Measurements from ENCODE around the gene ZNF830.
"Not testable (repeated sequence)": the region's sequence is repeated elsewhere in the genome, so short reads cannot be mapped to it uniquely, and the experiment has no call there.

Gene ZNF830, protein sequence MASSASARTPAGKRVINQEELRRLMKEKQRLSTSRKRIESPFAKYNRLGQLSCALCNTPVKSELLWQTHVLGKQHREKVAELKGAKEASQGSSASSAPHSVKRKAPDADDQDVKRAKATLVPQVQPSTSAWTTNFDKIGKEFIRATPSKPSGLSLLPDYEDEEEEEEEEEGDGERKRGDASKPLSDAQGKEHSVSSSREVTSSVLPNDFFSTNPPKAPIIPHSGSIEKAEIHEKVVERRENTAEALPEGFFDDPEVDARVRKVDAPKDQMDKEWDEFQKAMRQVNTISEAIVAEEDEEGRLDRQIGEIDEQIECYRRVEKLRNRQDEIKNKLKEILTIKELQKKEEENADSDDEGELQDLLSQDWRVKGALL

GRCh38 chr17:34961093-34961911 is at the start of gene ZNF830, which contains the start of gene CCT6B:
Gene ZNF830 (plus strand): TSS chr17:34961540. CDS start chr17:34961567, 27 bp downstream.
Gene CCT6B (minus strand): TSS chr17:34961460. CDS start chr17:34961393, 67 bp downstream.
- peak; percentile 90 for DNase-seq (ENCODE audit: low spot score)

GRCh38 chr17:34913001-34913400 is 48.3 kb upstream of the ZNF830 start:
- no peak for DNase-seq (ENCODE audit: low spot score)

- no peak for DNase-seq (ENCODE audit: low spot score)
These were observed 45.2 kb upstream of the ZNF830 start for GRCh38 chr17:34916120-34916519.

DNA sequence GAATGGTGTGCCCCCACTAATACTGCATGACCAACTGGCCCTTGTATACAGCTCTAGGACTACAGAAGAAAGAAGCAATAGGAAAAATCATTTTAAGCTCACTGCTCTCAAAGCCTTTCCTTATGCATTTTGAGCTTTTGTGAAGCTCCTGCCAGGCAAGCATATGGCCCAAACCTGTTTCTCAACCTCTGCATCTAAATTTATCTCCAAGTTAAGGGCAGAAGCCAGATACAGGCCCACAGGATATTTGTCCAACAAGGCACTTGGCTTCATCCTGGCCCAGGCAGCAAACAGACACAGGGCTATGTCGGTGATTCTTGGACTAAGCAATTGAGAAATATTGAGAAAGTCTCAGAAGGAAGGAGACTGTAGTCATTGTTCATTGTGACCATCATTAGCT is 44.0 kb upstream of the ZNF830 start:
- no peak for DNase-seq (ENCODE audit: low spot score)

DNA sequence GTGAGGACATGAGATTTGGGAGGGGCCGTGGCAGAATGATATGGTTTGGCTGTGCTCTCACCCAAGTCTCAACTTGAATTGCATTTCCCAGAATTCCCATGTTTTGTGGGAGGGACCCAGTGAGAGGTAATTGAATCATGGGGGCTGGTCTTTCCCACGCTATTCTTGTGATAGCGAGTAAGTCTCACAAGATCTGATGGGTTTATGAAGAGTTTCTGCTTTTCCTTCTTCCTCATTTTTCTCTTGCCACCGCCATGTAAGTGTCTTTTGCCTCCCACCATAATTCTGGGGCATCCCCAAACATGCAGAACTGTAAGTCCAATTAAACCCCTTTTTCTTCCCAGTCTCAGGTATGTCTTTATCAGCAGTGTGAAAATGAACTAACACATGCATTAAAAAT is 40.7 kb upstream of the ZNF830 start:
- no peak for DNase-seq (ENCODE audit: low spot score)

DNA sequence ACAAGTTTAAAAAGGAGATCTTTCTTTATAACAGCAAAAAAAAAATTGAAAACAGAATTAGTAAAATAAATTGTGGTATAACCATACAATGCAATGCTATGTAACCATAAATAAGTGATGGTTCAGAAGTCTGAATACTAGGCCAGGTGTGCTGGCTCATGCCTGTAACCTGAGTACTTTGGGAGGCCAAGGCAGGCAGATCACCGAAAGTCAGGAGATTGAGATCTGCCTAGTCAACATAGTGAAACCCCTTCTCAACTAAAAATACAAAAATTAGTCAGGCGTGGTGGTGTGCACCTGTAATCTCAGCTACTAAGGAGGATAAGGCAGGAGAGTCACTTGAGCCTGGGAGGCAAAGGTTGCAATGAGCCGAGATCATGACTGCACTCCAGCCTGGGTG is 34.7 kb upstream of the ZNF830 start:
- DNase-seq (ENCODE audit: low spot score), result no peak

GRCh38 chr17:34930283-34930682 is 31.1 kb upstream of the ZNF830 start:
- DNase-seq (ENCODE audit: low spot score), result no peak

GRCh38 chr17:34950780-34951179 is 10.6 kb upstream of the ZNF830 start:
- not testable (repeated sequence) for DNase-seq (ENCODE audit: low spot score)

GRCh38 chr17:34958438-34958837 is 2.9 kb upstream of the ZNF830 start:
- DNase-seq (ENCODE audit: low spot score), result no peak

GRCh38 chr17:34974179-34974578 is 12.8 kb downstream of the ZNF830 start:
- no peak for DNase-seq (ENCODE audit: low spot score)

- DNase-seq (ENCODE audit: low spot score), result no peak
These were observed 13.8 kb downstream of the ZNF830 start for GRCh38 chr17:34974794-34975785.

GRCh38 chr17:34979153-34979552 is 17.8 kb downstream of the ZNF830 start:
- no peak for DNase-seq (ENCODE audit: low spot score)

DNA sequence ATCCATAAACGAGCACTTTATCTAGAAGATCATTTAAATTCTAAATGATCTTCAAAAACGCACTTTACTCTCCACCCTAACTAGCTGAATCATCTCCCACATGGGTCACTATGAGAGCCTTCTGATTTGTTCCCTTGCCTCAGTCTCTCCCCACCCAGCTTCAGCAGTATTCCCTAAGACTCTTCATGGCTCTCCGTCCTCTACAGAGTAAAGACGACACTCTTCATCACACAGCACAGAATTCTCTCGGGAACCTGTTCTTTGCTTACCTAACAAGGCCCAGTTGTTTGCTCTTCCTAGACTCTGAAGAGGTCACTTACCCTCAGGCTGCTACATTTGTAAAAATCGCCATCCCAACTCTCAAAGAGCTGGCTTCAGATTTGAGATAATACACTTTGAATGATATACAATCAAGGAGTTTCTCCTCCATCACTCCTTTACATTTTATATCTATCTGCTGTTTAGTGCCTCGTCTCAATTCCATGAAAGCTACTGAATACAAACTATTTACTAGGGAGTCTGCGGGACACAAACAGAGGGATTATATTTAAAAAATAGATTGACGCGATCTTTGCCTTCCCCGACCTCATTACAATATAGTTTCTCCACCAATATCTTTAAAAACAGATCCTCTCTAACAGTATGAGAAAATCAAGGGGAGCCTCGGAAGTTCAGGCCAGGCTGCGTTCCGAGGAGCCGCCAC is 18.5 kb downstream of the ZNF830 start:
- DNase-seq (ENCODE audit: low spot score), result no peak

- peak; percentile 93 for DNase-seq (ENCODE audit: low spot score)
These were observed 19.0 kb downstream of the ZNF830 start, which contains the start of gene LIG3 for GRCh38 chr17:34980353-34980680. Gene LIG3 (plus strand): TSS chr17:34980512. CDS start chr17:34983006, 2,494 bp downstream.

- DNase-seq (ENCODE audit: low spot score), result peak; percentile 74
These were observed 19.6 kb downstream of the ZNF830 start for GRCh38 chr17:34980681-34981537.

GRCh38 chr17:34981538-34982241 is 20.4 kb downstream of the ZNF830 start:
- DNase-seq (ENCODE audit: low spot score), result no peak

DNA sequence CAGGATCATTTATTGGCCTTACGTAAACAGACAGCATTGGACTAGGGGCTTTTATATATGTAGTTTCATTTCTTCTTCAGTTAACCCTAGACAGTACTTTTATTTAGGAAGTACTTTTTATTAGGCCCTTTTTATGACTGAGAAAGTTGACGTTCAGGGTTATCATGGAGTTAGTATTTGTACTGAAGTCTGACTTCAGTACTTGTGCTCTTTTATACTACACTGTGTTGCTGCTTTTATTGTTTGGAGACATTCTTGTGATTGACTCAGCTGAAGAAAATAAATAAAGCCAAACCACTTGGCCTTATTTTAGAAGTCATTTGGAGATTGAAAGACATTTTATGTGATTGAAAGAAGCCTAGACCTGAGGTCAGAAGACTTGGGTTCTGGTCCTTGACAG is 25.9 kb downstream of the ZNF830 start:
- DNase-seq (ENCODE audit: low spot score), result no peak

- DNase-seq (ENCODE audit: low spot score), result no peak
These were observed 27.3 kb downstream of the ZNF830 start for GRCh38 chr17:34988644-34989043.

GRCh38 chr17:34989473-34989872 is 28.1 kb downstream of the ZNF830 start:
- no peak for DNase-seq (ENCODE audit: low spot score)

- no peak for DNase-seq (ENCODE audit: low spot score)
These were observed 29.6 kb downstream of the ZNF830 start for GRCh38 chr17:34990921-34991365.
